ENCODE results near the gene ZWILCH. TPM values are rescaled to one million over a fixed set of nuclear protein-coding genes. Genes with fewer than 3 reads are reported as not detected.

ZWILCH gene
- total RNA-seq, 1 experiment from 2014 or later: 21.6 TPM

DNA sequence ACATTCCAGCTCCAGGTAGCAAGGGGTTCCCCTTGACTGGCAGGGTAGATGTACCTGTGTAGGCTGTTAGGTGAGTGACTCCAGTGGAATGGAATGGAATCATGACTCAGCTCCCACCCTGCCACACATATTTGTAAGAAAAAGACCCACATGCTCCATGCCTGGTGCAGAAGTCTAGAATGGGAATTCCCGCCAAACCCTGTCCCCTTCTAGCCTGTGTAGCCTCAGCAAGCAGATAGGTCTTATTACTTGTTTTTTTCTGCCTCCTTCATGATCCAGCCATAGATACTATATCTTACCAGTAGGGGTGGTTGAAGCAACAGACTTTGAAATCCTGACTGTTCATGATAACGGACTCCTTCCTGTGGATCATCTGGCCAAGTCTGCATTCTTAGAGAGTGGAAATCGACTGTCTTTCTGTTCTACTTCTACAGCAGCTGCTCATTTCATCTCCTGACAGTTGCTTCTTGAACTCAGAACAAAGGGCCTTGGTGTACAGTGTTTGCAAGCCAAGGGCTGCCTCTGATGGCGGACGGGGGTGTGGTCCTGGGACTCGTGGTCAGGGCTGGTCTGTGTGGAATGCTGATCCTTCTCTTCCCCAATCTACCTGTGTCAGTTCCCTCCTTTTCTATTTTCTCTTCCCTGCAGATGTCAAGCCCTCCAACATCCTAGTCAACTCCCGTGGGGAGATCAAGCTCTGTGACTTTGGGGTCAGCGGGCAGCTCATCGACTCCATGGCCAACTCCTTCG, 23.8 kb upstream of the ZWILCH start:
- no peak overlapping the region for H3K27ac Mint-ChIP-seq (ENCODE audit: unreplicated experiment)
- H3K36me3 Mint-ChIP-seq (ENCODE audit: insufficient read depth, unreplicated experiment): peaks cover 33% of the 10 kb centered on the region
- intact Hi-C loops (cut with micrococcal nuclease; ENCODE audit: unreplicated experiment): no loop called here
- POLR2A ChIA-PET: no interaction called here
- no peaks in the 10 kb centered on the region for H3K4me1 Mint-ChIP-seq (ENCODE audit: low read depth, unreplicated experiment)
- CTCF ChIA-PET: no interaction called here
- H3K4me3 Mint-ChIP-seq (ENCODE audit: unreplicated experiment): no peak overlapping the region
- no peaks in the 10 kb centered on the region for H3K9me3 Mint-ChIP-seq (ENCODE audit: unreplicated experiment)
- Histone ChIP-seq H3K4me3 (ENCODE audit: low read depth, low read length) (no peak overlapping the region), H3K9me3 (no peaks in the 10 kb centered on the region), H3K36me3 (ENCODE audit: control insufficient read depth, insufficient read depth, low read length) (no peaks in the 10 kb centered on the region), H3K27me3 (replicated peaks; ENCODE audit: control insufficient read depth, insufficient read depth, low read length) (no peaks in the 10 kb centered on the region), H3K4me1 (no peaks in the 10 kb centered on the region)
- no TSS peak for BruUV-seq (replicated peaks)
- DNase-seq: no peak
- no peaks in the 10 kb centered on the region for H3K27me3 Mint-ChIP-seq (ENCODE audit: insufficient read depth, unreplicated experiment)
- TF ChIP-seq, protein P1, sequence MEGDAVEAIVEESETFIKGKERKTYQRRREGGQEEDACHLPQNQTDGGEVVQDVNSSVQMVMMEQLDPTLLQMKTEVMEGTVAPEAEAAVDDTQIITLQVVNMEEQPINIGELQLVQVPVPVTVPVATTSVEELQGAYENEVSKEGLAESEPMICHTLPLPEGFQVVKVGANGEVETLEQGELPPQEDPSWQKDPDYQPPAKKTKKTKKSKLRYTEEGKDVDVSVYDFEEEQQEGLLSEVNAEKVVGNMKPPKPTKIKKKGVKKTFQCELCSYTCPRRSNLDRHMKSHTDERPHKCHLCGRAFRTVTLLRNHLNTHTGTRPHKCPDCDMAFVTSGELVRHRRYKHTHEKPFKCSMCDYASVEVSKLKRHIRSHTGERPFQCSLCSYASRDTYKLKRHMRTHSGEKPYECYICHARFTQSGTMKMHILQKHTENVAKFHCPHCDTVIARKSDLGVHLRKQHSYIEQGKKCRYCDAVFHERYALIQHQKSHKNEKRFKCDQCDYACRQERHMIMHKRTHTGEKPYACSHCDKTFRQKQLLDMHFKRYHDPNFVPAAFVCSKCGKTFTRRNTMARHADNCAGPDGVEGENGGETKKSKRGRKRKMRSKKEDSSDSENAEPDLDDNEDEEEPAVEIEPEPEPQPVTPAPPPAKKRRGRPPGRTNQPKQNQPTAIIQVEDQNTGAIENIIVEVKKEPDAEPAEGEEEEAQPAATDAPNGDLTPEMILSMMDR (IDR thresholded peaks at IDR 0.05; ENCODE audit: insufficient read depth in 1 of 2, low read depth in 1 of 2, low read length in 1 of 2, severe bottlenecking in 1 of 2, unreplicated experiment in 1 of 2): no peak

DNA sequence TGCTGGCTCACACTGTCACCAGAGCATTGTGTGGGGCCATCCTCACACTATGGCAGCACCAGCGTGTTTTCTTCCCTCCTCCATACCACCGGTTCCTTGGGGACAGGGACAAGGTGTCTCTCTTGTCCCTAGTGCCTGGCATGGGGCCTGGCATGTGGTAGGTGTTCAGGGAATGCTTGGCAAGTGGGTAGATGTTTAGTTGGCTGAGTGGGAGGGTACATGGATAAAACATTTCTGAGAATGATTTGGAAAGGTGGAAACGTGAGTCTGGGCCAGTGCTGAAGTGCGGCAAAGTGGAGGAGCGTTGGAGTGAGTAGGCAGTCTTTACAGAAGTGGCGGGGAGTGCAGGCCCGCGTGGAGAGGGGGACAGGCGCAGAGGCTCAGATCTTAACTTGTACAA, 22.6 kb upstream of the ZWILCH start:
- Histone ChIP-seq H3K27me3 (replicated peaks; ENCODE audit: control insufficient read depth, insufficient read depth, low read length) (no peaks in the 10 kb centered on the region), H3K4me3 (ENCODE audit: low read depth, low read length) (no peak overlapping the region), H3K9me3 (no peaks in the 10 kb centered on the region), H3K4me1 (no peaks in the 10 kb centered on the region), H3K36me3 (ENCODE audit: control insufficient read depth, insufficient read depth, low read length) (no peaks in the 10 kb centered on the region; the same call in 1 of the 2 replicates)
- DNase-seq: no peak
- no peaks in the 10 kb centered on the region for H3K9me3 Mint-ChIP-seq (ENCODE audit: unreplicated experiment)
- H3K4me3 Mint-ChIP-seq (ENCODE audit: unreplicated experiment): no peak overlapping the region
- POLR2A ChIA-PET: no interaction called here
- CTCF ChIA-PET: no interaction called here
- peaks cover 44% of the 10 kb centered on the region for H3K36me3 Mint-ChIP-seq (ENCODE audit: insufficient read depth, unreplicated experiment)
- TF ChIP-seq, protein P1 (IDR thresholded peaks at IDR 0.05; ENCODE audit: insufficient read depth in 1 of 2, low read depth in 1 of 2, low read length in 1 of 2, severe bottlenecking in 1 of 2, unreplicated experiment in 1 of 2): no peak
- H3K27ac Mint-ChIP-seq (ENCODE audit: unreplicated experiment): no peak overlapping the region
- no peaks in the 10 kb centered on the region for H3K4me1 Mint-ChIP-seq (ENCODE audit: low read depth, unreplicated experiment)
- intact Hi-C loops (cut with micrococcal nuclease; ENCODE audit: unreplicated experiment): no loop called here
- no TSS peak for BruUV-seq (replicated peaks)
- no peaks in the 10 kb centered on the region for H3K27me3 Mint-ChIP-seq (ENCODE audit: insufficient read depth, unreplicated experiment)

DNA sequence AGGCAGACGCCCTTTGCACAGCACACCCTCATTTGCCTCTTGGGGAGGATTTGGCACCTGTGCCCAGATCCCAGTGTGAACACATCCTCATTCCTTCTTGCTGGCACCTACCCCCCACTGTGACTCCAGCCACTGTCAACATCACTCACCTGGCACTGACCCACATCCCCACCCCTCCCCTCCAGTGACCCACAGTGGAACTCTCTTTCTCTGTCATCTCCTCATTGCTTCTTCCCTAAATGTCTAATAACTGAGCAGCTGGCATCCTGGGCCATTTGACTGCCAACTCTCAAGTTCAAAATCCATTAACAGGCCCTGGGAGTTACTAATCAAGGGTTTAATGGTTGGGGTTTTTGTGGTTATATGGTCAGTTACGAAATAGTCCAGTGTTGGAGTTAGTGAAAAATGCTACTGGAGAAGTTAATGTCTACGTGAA, 22.0 kb upstream of the ZWILCH start:
- Mint-ChIP-seq H3K27me3 (ENCODE audit: insufficient read depth, unreplicated experiment) (no peaks in the 10 kb centered on the region), H3K27ac (ENCODE audit: unreplicated experiment) (no peak overlapping the region), H3K4me1 (ENCODE audit: low read depth, unreplicated experiment) (no peaks in the 10 kb centered on the region), H3K36me3 (ENCODE audit: insufficient read depth, unreplicated experiment) (peaks cover 50% of the 10 kb centered on the region), H3K4me3 (ENCODE audit: unreplicated experiment) (no peak overlapping the region), H3K9me3 (ENCODE audit: unreplicated experiment) (no peaks in the 10 kb centered on the region)
- no peaks in the 10 kb centered on the region; the same call in 1 of the 2 replicates for H3K36me3 ChIP-seq (ENCODE audit: control insufficient read depth, insufficient read depth, low read length)
- intact Hi-C loops (cut with micrococcal nuclease; ENCODE audit: unreplicated experiment): no loop called here
- H3K9me3 ChIP-seq: no peaks in the 10 kb centered on the region
- no peaks in the 10 kb centered on the region for H3K4me1 ChIP-seq
- no peaks in the 10 kb centered on the region for H3K27me3 ChIP-seq (replicated peaks; ENCODE audit: control insufficient read depth, insufficient read depth, low read length)
- no TSS peak for BruUV-seq (replicated peaks)
- ChIA-PET POLR2A (no interaction called here), CTCF (no interaction called here)
- H3K4me3 ChIP-seq (ENCODE audit: low read depth, low read length): no peak overlapping the region
- no peak for DNase-seq
- TF ChIP-seq, protein P1 (IDR thresholded peaks at IDR 0.05; ENCODE audit: insufficient read depth in 1 of 2, low read depth in 1 of 2, low read length in 1 of 2, severe bottlenecking in 1 of 2, unreplicated experiment in 1 of 2): no peak

Data from Caco-2 (cell line).